OCI-LY1 (cell line): ENCODE results near the gene VENTX.

Experiments
- H2AFZ ChIP-seq: fragments of 200-600 bp; sonication (generic), shearing (Covaris generic); 2 replicates; pipeline ENCODE4 v1.6.0; 2014; ENCODE audit warnings: antibody characterized with exemption, mild to moderate bottlenecking, low read length
- H3F3A ChIP-seq: fragments of 200-600 bp; sonication (generic), shearing (Covaris generic); 2 replicates; pipeline ENCODE4 v1.6.0; 2014; ENCODE audit warnings: mild to moderate bottlenecking, antibody characterized with exemption, low read length, moderate library complexity; ENCODE audit not compliant: insufficient read depth
- H3K27ac ChIP-seq: fragments of 200-600 bp; sonication (generic); 2 replicates; pipeline ENCODE4 v1.5.1; 2014; ENCODE audit warnings: low read length, mixed run types, mild to moderate bottlenecking, low read depth; ENCODE audit not compliant: poor library complexity, severe bottlenecking
- H3K27me3 ChIP-seq: fragments of 200-600 bp; sonication (generic); 2 replicates; pipeline ENCODE4 v1.6.0; 2014; ENCODE audit warnings: antibody characterized with exemption, mild to moderate bottlenecking, low read length, moderate library complexity; ENCODE audit not compliant: insufficient read depth
- H3K36me3 ChIP-seq: fragments of 200-600 bp; sonication (generic); 2 replicates; pipeline ENCODE4 v1.6.1; 2014; ENCODE audit warnings: mild to moderate bottlenecking, antibody characterized with exemption, low read length, moderate library complexity, mixed read lengths; ENCODE audit not compliant: insufficient read depth
- H3K4me1 ChIP-seq: fragments of 200-600 bp; sonication (generic); 2 replicates; pipeline ENCODE4 v1.5.1; 2014; ENCODE audit warnings: mild to moderate bottlenecking, low read length, moderate library complexity; ENCODE audit not compliant: insufficient read depth, severe bottlenecking
- H3K4me2 ChIP-seq: fragments of 200-600 bp; sonication (generic), shearing (Covaris generic); 2 replicates; pipeline ENCODE4 v1.6.1; 2014; ENCODE audit warnings: low read length
- H3K4me3 ChIP-seq: fragments of 200-600 bp; sonication (generic); 2 replicates; pipeline ENCODE4 v1.5.1; 2014; ENCODE audit warnings: low read length, low read depth, mild to moderate bottlenecking, mixed read lengths; ENCODE audit not compliant: poor library complexity, severe bottlenecking
- H3K79me2 ChIP-seq: fragments of 200-600 bp; shearing (Covaris generic); 2 replicates; pipeline ENCODE4 v1.6.1; 2016; ENCODE audit warnings: mixed run types, low read length, mixed read lengths; ENCODE audit not compliant: insufficient read depth
- H3K9ac ChIP-seq: fragments of 200-600 bp; sonication (generic), shearing (Covaris generic); 2 replicates; pipeline ENCODE4 v1.6.1; 2014; ENCODE audit warnings: mild to moderate bottlenecking, low read length, mixed read lengths
- H3K9me2 ChIP-seq: fragments of 200-600 bp; sonication (generic), shearing (Covaris generic); 2 replicates; pipeline ENCODE4 v1.6.1; 2014; ENCODE audit warnings: low read depth, mild to moderate bottlenecking, low read length, mixed read lengths
- H3K9me3 ChIP-seq: fragments of 200-600 bp; shearing (Covaris generic); 2 replicates; pipeline ENCODE4 v1.6.1; 2014; ENCODE audit warnings: low read length, mixed read lengths
- H4K20me1 ChIP-seq: fragments of 200-600 bp; sonication (generic), shearing (Covaris generic); 2 replicates; pipeline ENCODE4 v1.6.0; 2016; ENCODE audit warnings: mild to moderate bottlenecking, low read length; ENCODE audit not compliant: insufficient read depth
- CTCF ChIP-seq: fragments of 200-600 bp; sonication (generic), shearing (Covaris generic); IDR thresholded peaks from 2 replicates; pipeline ENCODE4 v1.5.1; 2017; ENCODE audit warnings: mild to moderate bottlenecking, antibody characterized with exemption, low read length, moderate library complexity, mixed read lengths
- EZH2 ChIP-seq: fragments of 200-600 bp; sonication (generic), shearing (Covaris generic); IDR thresholded peaks from 2 replicates; pipeline ENCODE4 v1.8.0; 2017; ENCODE audit warnings: borderline replicate concordance, mixed run types, mild to moderate bottlenecking, antibody characterized with exemption, low read length, moderate library complexity, mixed read lengths

VENTX gene

GRCh38 chr10:133237241-133237587 lies 441 bp upstream of the VENTX start:
- H3K36me3 ChIP-seq = no peaks in the 10 kb centered on the region
- TF ChIP-seq CTCF = no peak
- no peak for TF ChIP-seq EZH2
- no peak overlapping the region for H3K4me2 ChIP-seq
- H4K20me1 ChIP-seq = no peaks in the 10 kb centered on the region
- no peaks in the 10 kb centered on the region for H3K4me1 ChIP-seq
- H3K9me2 ChIP-seq = no peaks in the 10 kb centered on the region
- no peak overlapping the region for H3K9ac ChIP-seq
- no peaks in the 10 kb centered on the region for H3K9me3 ChIP-seq
- H3K27ac ChIP-seq = no peak overlapping the region
- no peaks in the 10 kb centered on the region for H3K79me2 ChIP-seq
- no peaks in the 10 kb centered on the region for H3K27me3 ChIP-seq
- H2AFZ ChIP-seq = no peak overlapping the region
- H3F3A ChIP-seq = no peaks in the 10 kb centered on the region
- no peak overlapping the region for H3K4me3 ChIP-seq

GRCh38 chr10:133238466-133238804 lies 780 bp downstream of the VENTX start:
- no peaks in the 10 kb centered on the region for H4K20me1 ChIP-seq

GRCh38 chr10:133239990-133240389 lies 2.3 kb downstream of the VENTX start:
- Histone ChIP-seq H3K4me2 (no peak overlapping the region), H3K9me2 (no peaks in the 10 kb centered on the region), H3K79me2 (no peaks in the 10 kb centered on the region), H3K36me3 (no peaks in the 10 kb centered on the region), H3K9ac (no peak overlapping the region), H4K20me1 (no peaks in the 10 kb centered on the region), H2AFZ (no peak overlapping the region), H3K4me3 (no peak overlapping the region), H3K27me3 (no peaks in the 10 kb centered on the region; the same call in 1 of the 2 replicates), H3K9me3 (no peaks in the 10 kb centered on the region), H3K4me1 (no peaks in the 10 kb centered on the region), H3K27ac (no peak overlapping the region), H3F3A (no peaks in the 10 kb centered on the region)
- TF ChIP-seq EZH2 (no peak), CTCF (no peak)

More at GRCh38 chr10:133238466-133238804, 780 bp downstream of the VENTX start:
- H3K79me2 ChIP-seq = no peaks in the 10 kb centered on the region
- no peak overlapping the region for H3K9ac ChIP-seq
- TF ChIP-seq EZH2 = no peak
- TF ChIP-seq CTCF = no peak
- no peaks in the 10 kb centered on the region for H3K4me1 ChIP-seq
- no peaks in the 10 kb centered on the region for H3K9me2 ChIP-seq
- no peak overlapping the region for H3K27ac ChIP-seq
- no peak overlapping the region for H2AFZ ChIP-seq
- no peak overlapping the region for H3K4me3 ChIP-seq
- no peaks in the 10 kb centered on the region for H3F3A ChIP-seq
- no peaks in the 10 kb centered on the region for H3K36me3 ChIP-seq
- H3K9me3 ChIP-seq = no peaks in the 10 kb centered on the region
- H3K4me2 ChIP-seq = no peak overlapping the region
- H3K27me3 ChIP-seq = no peaks in the 10 kb centered on the region
